ENCODE data around the gene ZC3H15.
A peak's percentile ranks its signal among the peaks of the same experiment; 100 is the strongest.
"Not testable (repeated sequence)": the region's sequence is repeated elsewhere in the genome, so short reads cannot be mapped to it uniquely, and the experiment has no call there.

The ZC3H15 gene

DNA sequence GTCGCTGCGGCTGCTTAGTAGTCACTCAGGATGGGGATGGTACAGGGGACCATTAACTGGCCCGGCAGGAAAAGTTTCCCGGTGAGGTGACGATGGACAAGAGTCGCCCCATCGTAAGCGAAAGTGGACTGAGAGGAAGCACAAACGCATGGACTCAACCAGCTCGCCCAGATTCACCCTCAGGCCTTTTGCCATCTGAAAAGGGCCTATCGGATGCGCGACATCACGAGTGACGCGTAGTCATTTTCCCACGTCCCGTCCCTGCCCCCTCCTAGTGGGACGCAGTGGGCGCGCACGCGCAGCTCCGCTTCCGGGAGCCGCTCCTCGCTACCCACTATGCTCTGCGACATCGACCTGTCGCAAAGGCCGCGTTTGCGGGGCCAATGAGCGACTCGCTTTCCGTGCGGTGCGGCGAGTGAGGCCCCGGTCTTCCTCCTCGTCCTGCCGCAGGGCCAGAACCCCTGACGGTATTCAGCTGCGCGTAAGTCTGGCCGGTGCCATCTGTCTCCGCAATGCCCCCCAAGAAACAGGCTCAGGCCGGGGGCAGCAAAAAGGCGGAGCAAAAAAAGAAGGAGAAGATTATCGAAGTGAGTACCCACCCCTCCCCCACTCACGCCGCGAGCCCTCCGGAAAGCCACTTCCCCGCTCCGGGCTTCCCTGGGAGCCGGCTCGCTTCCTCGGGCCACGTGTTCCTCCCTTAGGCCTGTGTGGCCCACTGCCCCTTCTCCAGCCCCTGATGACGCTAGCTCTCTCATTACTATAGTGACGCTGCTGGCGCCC is at the start of gene ZC3H15:
ZC3H15 (plus strand) TSS at position 390 of the 780 bp plus-strand sequence; CDS start at position 513, 123 bp downstream.
- DNase-seq (ENCODE audit: low spot score): peak; percentile 95

GRCh38 chr2:186437719-186438118 is 48.3 kb upstream of the ZC3H15 start:
- no peak for DNase-seq (ENCODE audit: low spot score)

- DNase-seq (ENCODE audit: low spot score): not testable (repeated sequence)
Observed at GRCh38 chr2:186439673-186440095, 46.4 kb upstream of the ZC3H15 start.

- no peak for DNase-seq (ENCODE audit: low spot score)
Observed at GRCh38 chr2:186440506-186440905, 45.6 kb upstream of the ZC3H15 start.

- no peak for DNase-seq (ENCODE audit: low spot score)
Observed at GRCh38 chr2:186442885-186443284, 43.2 kb upstream of the ZC3H15 start.

DNA sequence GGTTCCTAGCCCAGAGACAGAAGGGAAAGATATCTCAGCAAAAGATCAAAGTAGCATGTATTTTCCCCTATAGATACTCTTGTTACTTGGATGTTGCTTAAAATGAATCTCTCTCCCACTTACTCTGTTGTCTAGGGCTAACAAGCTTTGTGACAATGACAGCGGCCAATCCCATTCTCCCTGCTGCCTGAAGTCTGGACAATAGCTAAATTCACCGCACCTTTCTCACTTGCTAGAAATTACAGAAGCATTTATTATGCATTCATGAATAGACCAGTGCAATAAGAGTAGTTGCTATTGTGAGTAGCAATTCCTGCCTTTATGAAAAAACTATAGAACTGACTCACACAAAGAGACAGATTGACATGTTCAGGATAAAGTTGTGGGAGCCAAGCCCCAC is 42.2 kb upstream of the ZC3H15 start:
- DNase-seq (ENCODE audit: low spot score): no peak

DNA sequence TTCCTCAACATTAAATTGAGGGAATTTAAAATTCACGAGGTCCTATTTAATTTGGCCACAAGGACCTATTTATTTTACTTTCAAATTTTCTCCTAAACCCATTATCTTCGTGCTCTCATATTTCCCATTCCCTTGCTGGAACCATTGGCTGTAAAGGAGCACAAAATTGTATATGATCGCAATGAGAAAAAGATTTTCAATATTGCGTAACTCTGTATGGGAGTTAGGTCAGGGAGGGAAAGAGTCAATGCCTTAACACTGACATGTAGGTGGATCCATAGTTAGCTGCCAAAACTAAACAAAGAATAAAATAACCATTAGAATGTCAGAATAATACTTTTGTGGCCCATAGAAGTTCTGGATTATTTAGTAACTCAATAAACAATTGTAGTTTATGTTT is 40.6 kb upstream of the ZC3H15 start:
- no peak for DNase-seq (ENCODE audit: low spot score)

DNA sequence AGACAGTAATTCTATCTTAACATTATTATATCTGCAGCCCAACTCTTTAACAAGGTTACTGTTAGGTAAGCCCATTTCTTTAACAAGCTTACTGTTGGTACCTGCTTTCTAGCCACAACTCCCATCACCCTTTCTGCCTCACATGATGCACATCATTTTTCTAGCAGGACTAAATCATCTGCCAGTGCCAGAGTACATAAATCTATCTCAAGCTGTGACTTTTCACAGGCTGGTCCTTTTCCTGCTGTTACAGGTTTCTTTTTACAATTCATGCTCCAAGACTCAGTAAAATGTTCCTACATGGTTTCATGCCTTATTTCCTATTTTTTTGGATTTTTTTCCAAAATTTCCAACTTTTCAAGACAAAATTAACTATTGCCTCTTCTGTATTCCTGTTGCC is 30.4 kb upstream of the ZC3H15 start:
- no peak for DNase-seq (ENCODE audit: low spot score)

DNA sequence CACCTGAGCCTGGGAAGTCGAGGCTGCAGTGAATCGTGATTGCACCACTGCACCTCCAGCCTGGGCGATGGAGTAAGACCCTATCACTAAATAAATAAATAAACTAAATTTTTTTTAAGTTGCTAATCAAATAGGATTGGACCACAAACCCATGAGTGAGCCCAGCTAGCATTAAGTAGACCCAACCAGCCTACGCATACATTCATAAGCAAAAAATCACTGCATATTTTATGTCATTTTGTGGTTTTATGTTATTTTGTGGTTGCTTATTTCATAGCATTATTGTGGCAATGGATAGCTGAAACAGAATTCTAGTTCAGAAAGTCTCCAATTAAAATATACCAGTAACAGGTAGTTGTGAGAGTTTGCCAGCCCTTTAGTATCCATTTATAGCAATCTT is 29.1 kb upstream of the ZC3H15 start:
- DNase-seq (ENCODE audit: low spot score): no peak

DNA sequence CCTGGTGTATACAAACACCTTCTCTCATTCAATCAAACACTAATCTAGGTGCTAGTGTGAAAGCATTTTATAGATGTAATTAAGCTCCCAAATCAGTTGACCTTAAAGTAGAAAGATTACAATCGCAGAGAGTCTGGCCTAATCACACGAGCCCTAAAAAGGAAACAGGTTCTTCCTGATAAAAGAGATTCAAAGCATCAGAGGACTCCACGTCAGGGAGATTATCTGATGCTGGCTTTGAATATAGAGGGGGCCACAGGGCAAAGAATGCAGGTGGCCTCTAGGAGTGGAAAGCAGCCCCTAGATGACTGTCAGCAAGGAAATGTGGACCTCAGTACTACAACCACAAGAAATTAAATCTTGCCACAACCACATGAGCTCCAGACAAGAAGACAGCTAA is 28.2 kb upstream of the ZC3H15 start:
- DNase-seq (ENCODE audit: low spot score): no peak

DNA sequence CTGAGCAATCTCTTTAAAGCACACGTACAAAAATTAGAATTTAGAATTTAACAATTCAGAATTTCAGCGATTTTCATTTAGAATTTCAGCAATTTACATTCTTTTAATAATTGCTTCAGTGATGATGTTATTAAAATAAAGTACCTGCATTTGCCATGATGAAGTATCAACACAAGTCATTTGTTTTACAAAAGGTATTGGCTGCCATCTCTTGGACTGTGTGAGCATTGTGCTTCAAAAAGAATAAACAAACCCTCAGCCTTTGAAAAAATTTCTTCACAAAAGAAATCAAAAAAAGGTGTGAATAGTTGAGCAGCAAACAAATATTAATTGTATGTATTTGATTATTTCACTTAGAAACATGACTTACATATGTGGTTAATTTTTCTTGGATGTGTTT is 27.1 kb upstream of the ZC3H15 start:
- no peak for DNase-seq (ENCODE audit: low spot score)

GRCh38 chr2:186460465-186460864 is 25.6 kb upstream of the ZC3H15 start:
- DNase-seq (ENCODE audit: low spot score): no peak

GRCh38 chr2:186466743-186467142 is 19.3 kb upstream of the ZC3H15 start:
- DNase-seq (ENCODE audit: low spot score): no peak

DNA sequence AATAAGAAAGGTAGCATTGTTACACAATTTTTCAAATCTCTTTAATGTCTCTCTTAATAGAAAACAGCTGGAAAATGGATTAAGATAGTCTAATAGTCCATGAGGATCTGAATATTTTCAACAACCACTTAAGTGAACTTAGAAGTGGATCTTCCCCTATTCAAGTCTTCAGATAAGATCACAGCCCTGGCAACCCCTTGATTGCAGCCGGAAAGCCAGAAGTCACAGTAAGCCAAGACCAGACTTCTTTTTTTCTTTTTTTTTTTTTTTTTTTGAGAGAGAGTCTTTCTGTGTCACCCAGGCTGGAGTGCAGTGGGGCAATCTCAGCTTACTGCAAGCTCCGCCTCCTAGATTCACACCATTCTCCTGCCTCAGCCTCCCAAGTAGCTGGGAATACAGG is 18.6 kb upstream of the ZC3H15 start:
- no peak for DNase-seq (ENCODE audit: low spot score)

DNA sequence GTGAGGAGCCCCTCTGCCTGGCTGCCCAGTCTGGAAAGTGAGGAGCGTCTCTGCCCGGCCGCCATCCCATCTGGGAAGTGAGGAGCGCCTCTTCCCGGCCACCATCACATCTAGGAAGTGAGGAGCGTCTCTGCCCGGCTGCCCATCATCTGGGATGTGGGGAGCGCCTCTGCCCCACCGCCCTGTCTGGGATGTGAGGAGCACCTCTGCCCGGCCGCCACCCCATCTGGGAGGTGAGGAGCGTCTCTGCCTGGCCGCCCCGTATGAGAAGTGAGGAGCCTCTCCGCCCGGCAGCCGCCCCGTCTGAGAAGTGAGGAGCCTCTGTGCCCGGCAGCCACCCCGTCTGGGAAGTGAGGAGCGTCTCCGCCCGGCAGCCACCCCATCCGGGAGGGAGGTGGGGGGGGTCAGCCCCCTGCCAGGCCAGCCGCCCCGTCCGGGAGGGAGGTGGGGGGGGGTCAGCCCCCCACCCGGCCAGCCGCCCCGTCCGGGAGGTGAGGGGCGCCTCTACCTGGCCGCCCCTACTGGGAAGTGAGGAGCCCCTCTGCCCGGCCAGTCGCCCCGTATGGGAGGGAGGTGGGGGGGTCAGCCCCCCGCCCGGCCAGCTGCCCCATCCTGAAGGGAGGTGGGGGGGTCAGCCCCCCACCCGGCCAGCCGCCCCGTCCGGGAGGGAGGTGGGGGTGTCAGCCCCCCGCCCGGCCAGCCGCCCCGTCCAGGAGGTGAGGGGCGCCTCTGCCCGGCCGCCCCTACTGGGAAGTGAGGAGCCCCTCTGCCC is 13.2 kb upstream of the ZC3H15 start:
- not testable (repeated sequence) for DNase-seq (ENCODE audit: low spot score)

- DNase-seq (ENCODE audit: low spot score): not testable (repeated sequence)
Observed at GRCh38 chr2:186474239-186474638, 11.8 kb upstream of the ZC3H15 start.

GRCh38 chr2:186477790-186478189 is 8.3 kb upstream of the ZC3H15 start:
- DNase-seq (ENCODE audit: low spot score): no peak

DNA sequence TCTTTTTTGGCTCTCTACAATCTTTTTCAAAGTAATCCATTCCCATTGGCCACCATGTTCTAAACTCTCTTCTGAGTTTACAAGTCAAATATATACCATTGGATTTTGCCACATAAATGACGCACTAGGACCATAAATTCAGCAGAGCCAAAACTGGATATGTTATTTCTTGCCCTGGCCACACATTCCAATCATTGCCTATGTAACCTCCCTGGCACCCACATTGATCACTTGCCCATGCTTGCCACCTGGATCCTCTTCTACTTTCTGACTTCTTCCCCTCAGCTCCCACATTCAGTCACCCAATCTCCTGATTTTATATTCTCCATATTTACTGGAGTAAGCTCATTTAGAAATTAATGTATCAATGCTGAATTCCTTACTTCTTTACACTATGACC is 5.1 kb upstream of the ZC3H15 start:
- no peak for DNase-seq (ENCODE audit: low spot score)

- no peak for DNase-seq (ENCODE audit: low spot score)
Observed at GRCh38 chr2:186484062-186484735, 1.9 kb upstream of the ZC3H15 start.

GRCh38 chr2:186485576-186485870 is 537 bp upstream of the ZC3H15 start:
- DNase-seq (ENCODE audit: low spot score): no peak

DNA sequence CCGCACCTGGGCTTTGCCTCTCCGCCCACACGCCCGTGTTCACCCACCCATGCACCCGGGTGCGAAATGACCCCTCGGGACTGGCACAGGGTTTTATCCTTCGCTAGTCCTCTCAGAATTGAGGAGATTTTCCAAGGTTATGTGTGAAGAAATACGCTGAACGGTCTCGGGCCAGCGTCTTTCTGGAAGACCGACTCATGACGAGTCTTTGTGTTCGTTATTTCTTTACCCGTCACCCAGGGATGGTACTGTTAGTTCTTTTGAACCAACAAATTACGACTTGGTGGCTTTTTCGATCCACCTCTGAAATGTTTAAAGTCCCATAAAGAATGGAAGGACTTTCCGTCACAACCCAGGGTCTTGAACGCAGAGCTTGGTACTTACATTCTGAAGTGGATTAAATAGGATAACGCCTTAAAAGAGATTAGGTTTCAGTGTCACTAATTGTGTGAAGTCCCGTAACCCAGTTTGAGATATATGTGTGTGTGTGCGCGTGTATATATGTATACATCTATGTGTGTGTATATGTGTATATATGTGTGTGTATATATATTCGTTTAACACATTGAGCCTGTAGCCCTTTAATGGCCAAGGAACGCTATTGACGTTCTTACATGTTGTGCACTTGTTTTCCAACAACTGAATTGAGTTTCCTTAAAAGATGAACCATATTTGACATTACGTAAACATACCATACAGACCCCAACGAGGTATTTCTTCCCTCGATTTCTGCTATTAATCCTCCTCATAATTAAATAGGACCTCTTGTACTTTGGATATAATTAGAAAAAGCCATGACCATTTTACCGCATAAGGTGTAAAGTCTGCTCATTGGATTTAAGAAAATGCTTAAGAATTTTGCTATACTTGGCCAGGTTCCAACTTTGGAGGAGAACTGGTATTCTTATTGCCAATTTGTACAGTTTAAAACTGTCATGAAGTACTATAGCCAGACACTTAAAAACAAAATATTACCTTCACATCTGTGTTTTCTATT is 889 bp downstream of the ZC3H15 start:
- peak; percentile 9 for DNase-seq (ENCODE audit: low spot score)

GRCh38 chr2:186493564-186494085 is 7.6 kb downstream of the ZC3H15 start:
- DNase-seq (ENCODE audit: low spot score): no peak
